Endodermal cell (in vitro differentiated cells): ENCODE measurements around the gene TCF3. TPM values are rescaled to one million over a fixed set of nuclear protein-coding genes. Genes with fewer than 3 reads are reported as not detected.

Source experiments
- DNase-seq: peaks from one replicate; pipeline ENCODE4 v3.0.0-alpha.2; 2017
- H3K27ac ChIP-seq: 2 replicates; pipeline ENCODE4 v1.5.1; 2013; ENCODE audit warnings: mild to moderate bottlenecking, low read depth, low read length, moderate library complexity
- H3K27me3 ChIP-seq: 2 replicates; pipeline ENCODE4 v1.6.1; 2013; ENCODE audit warnings: mild to moderate bottlenecking, low read length, moderate library complexity; ENCODE audit not compliant: insufficient read depth, control insufficient read depth, poor library complexity, severe bottlenecking
- H3K36me3 ChIP-seq: 2 replicates; pipeline ENCODE4 v1.7.0; 2013; ENCODE audit warnings: mild to moderate bottlenecking, low read length, moderate library complexity; ENCODE audit not compliant: control insufficient read depth, insufficient read depth
- H3K4me1 ChIP-seq: one replicate; pipeline ENCODE4 v1.7.0; 2013; ENCODE audit warnings: low read length; ENCODE audit not compliant: control insufficient read depth, insufficient read depth
- H3K4me3 ChIP-seq: 2 replicates; pipeline ENCODE4 v1.5.1; 2013; ENCODE audit warnings: mild to moderate bottlenecking, low read length, moderate library complexity
- H3K9ac ChIP-seq: 2 replicates; pipeline ENCODE4 v1.6.1; 2013; ENCODE audit warnings: mild to moderate bottlenecking, low read length, moderate library complexity; ENCODE audit not compliant: poor library complexity, severe bottlenecking; ENCODE audit errors: extremely low read depth
- H3K9me3 ChIP-seq: 2 replicates; pipeline ENCODE4 v1.6.1; 2013; ENCODE audit warnings: mild to moderate bottlenecking, low read length, moderate library complexity; ENCODE audit not compliant: control insufficient read depth
- H3K27ac Mint-ChIP-seq: 2 replicates; pipeline ENCODE4 v1.8.0; 2020; ENCODE audit warnings: mixed read lengths
- H3K27me3 Mint-ChIP-seq: 2 replicates; pipeline ENCODE4 v1.8.0; 2021; ENCODE audit warnings: mild to moderate bottlenecking, mixed read lengths; ENCODE audit not compliant: insufficient read depth
- H3K36me3 Mint-ChIP-seq: 2 replicates; pipeline ENCODE4 v1.8.0; 2020; ENCODE audit warnings: low read depth, mixed read lengths
- H3K4me1 Mint-ChIP-seq: 2 replicates; pipeline ENCODE4 v1.8.0; 2020; ENCODE audit warnings: mixed read lengths
- H3K4me3 Mint-ChIP-seq: 2 replicates; pipeline ENCODE4 v1.8.0; 2020; ENCODE audit warnings: mild to moderate bottlenecking, moderate library complexity, mixed read lengths
- H3K9me3 Mint-ChIP-seq: 2 replicates; pipeline ENCODE4 v1.8.0; 2020; ENCODE audit warnings: mild to moderate bottlenecking, mixed read lengths
- WGBS, 2 experiments: methylation state at CpG; one replicate each; pipeline versions ENCODE4 v1.1.5 to v1.1.7; 2013; ENCODE audit warnings: missing lambda C conversion rate in 2 of 2, mixed read lengths in 1 of 2; ENCODE audit not compliant: insufficient coverage in 1 of 2, insufficient read length in 1 of 2; 5-methylcytosine and 5-hydroxymethylcytosine counted together
- total RNA-seq, 2 donors: library from RNA; stranded (reverse); fragmentation: NEBNext Ultra II Directional in 1 of 2; extraction: Animal tissue kit (Norgen Biotek cat#: 25700) in 1 of 2; gene quantifications; 2 replicates in 1 of 2; 3 replicates in 1 of 2; pipeline ENCODE4 v1.2.1, GENCODE V29; 2021
- TF ChIP-seq, protein P1 (sequence below): fragments of 200-600 bp; sonication (generic); conservative IDR thresholded peaks from 2 replicates; pipeline ENCODE4 v1.5.0; 2021; ENCODE audit warnings: antibody characterized with exemption, mild to moderate bottlenecking

TCF3 gene
- total RNA-seq, 2 donors from 2014 or later: 233 to 268 TPM

DNA sequence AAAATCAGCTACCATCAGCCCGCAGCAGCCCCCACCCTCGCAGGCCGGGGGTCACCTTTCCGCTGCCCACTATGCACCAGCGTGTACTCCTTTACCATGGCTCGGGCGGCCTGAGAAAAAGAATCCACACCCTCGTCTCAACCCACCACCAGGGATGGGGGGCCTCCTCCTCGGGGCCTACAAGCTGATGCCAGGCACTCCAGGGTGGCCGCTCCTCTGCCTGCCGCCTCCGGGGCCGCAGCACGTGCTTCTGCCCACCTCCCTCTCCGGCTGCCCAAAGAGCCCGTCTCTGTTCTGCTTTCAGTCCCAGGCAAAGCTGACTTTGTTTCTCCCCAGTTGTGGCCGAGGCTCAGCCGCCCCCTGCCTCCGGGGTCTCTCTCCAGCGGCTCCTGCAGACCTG is 73.2 kb downstream of the TCF3 start:
- H3K36me3 Mint-ChIP-seq: peaks cover 44% of the 10 kb centered on the region
- H3K4me3 Mint-ChIP-seq: no peak overlapping the region
- H3K27ac Mint-ChIP-seq: no peak overlapping the region
- no peak overlapping the region for H3K27ac ChIP-seq
- no peak for DNase-seq
- no peaks in the 10 kb centered on the region for H3K9me3 Mint-ChIP-seq
- no peak overlapping the region for H3K9ac ChIP-seq
- TF ChIP-seq, protein P1, sequence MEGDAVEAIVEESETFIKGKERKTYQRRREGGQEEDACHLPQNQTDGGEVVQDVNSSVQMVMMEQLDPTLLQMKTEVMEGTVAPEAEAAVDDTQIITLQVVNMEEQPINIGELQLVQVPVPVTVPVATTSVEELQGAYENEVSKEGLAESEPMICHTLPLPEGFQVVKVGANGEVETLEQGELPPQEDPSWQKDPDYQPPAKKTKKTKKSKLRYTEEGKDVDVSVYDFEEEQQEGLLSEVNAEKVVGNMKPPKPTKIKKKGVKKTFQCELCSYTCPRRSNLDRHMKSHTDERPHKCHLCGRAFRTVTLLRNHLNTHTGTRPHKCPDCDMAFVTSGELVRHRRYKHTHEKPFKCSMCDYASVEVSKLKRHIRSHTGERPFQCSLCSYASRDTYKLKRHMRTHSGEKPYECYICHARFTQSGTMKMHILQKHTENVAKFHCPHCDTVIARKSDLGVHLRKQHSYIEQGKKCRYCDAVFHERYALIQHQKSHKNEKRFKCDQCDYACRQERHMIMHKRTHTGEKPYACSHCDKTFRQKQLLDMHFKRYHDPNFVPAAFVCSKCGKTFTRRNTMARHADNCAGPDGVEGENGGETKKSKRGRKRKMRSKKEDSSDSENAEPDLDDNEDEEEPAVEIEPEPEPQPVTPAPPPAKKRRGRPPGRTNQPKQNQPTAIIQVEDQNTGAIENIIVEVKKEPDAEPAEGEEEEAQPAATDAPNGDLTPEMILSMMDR: no peak
- WGBS, 2 experiments: 95 to 98% methylated on average over 13 to 20 of the region's 20 CpGs
- no peaks in the 10 kb centered on the region for H3K9me3 ChIP-seq
- H3K4me3 ChIP-seq: no peak overlapping the region
- peaks cover 40% of the 10 kb centered on the region for H3K36me3 ChIP-seq
- H3K4me1 ChIP-seq: no peaks in the 10 kb centered on the region
- H3K27me3 ChIP-seq: no peaks in the 10 kb centered on the region
- H3K27me3 Mint-ChIP-seq: no peaks in the 10 kb centered on the region
- H3K4me1 Mint-ChIP-seq: no peaks in the 10 kb centered on the region

DNA sequence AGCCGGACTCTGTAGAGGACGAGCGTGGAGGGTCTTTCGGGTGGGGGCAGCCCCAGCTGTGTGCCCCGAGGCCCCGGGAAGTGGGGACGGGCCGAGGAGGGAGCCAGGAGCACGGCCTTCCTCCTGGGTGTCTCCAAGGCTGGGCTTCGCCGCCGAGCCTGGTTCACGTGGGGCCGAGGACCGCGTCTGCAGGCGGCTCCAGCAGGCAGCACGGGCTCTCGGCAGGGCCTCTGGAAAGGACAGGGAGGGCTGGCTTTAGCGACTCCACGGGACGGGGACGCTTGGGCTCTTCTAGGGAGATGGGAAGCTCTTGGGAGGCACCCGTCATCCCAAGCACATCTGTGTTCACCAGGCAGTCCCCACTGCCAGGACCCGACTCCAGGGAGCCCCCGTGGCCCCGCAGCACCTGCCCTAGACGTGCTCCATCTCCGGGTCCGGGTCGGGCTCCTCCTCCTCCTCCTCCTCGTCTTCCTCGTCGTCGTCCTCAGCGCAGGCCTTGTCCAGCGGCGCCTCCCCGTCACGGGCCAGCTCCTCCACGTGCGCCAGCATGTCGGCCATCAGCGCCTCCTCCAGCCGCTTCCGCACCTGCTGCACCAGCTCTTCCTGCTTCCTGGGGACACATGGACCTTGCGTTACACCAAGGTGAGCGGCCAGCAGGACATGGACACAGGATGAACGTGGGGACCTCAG is 74.3 kb downstream of the TCF3 start:
- H3K27me3 ChIP-seq: no peaks in the 10 kb centered on the region
- H3K27me3 Mint-ChIP-seq: no peaks in the 10 kb centered on the region
- no peak overlapping the region for H3K4me3 Mint-ChIP-seq
- no peak overlapping the region for H3K27ac Mint-ChIP-seq
- no peak overlapping the region for H3K27ac ChIP-seq
- no peak for DNase-seq
- no peak overlapping the region for H3K9ac ChIP-seq
- no peaks in the 10 kb centered on the region for H3K9me3 Mint-ChIP-seq
- H3K36me3 ChIP-seq: peaks cover 35% of the 10 kb centered on the region
- no peak overlapping the region for H3K4me3 ChIP-seq
- no peaks in the 10 kb centered on the region for H3K4me1 ChIP-seq
- H3K4me1 Mint-ChIP-seq: no peaks in the 10 kb centered on the region
- peaks cover 34% of the 10 kb centered on the region for H3K36me3 Mint-ChIP-seq
- 95 to 97% methylated on average over 36 to 49 of the region's 49 CpGs for WGBS, 2 experiments
- H3K9me3 ChIP-seq: no peaks in the 10 kb centered on the region
- TF ChIP-seq, protein P1: no peak

DNA sequence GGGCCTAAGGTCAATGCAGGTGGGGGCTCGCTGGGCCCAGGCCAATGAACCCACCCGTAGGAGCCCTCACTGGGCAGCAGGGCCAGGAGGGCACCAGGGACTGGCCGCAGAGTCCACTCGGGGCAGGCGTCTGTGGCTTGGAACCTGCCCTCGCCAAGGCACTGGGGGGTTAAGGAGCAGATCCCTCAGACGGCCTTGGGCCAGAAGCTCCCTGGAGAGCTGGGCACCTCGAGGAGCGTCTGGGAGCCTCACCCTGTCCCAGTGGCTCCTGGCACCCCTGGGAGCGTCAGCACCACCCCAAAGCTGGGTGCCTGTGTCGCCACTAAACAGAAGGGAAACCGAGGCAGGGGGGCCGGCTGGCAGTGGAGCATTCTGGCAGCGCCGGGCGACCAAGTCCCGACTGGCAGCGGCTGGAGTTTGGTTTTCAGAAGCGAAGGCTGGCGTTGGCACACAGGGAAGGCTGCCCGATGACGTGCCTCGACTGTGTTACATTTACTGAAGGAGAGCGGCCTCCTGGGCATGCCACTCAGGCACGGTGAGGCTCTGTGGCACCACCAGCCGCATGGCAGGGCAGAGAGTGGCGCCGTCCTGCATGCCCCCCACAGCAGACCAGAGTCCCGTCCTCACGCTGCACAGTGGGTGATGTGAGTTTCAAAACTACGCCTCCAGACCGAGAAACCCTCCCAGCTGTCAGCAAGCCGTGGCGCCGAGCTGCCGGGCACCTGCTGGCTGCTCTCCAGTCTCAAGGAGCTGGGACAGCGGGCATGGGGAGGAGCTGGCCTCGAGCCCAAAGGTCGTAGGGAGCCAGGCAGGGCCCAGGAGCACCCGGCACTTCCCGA is 75.1 kb downstream of the TCF3 start:
- Histone ChIP-seq H3K4me1 (no peaks in the 10 kb centered on the region), H3K9ac (no peak overlapping the region), H3K4me3 (no peak overlapping the region), H3K9me3 (no peaks in the 10 kb centered on the region), H3K27ac (no peak overlapping the region), H3K36me3 (peaks cover 27% of the 10 kb centered on the region), H3K27me3 (no peaks in the 10 kb centered on the region)
- TF ChIP-seq, protein P1: no peak
- H3K27me3 Mint-ChIP-seq: no peaks in the 10 kb centered on the region
- H3K36me3 Mint-ChIP-seq: peaks cover 27% of the 10 kb centered on the region
- H3K4me1 Mint-ChIP-seq: no peaks in the 10 kb centered on the region
- H3K9me3 Mint-ChIP-seq: no peaks in the 10 kb centered on the region
- H3K27ac Mint-ChIP-seq: no peak overlapping the region
- DNase-seq: no peak
- no peak overlapping the region for H3K4me3 Mint-ChIP-seq
- WGBS, 2 experiments: 94 to 95% methylated on average over 31 to 41 of the region's 41 CpGs
